CD14-positive monocyte (primary cell): ENCODE results near the gene CYB561D2. TPM values are rescaled to one million over a fixed set of nuclear protein-coding genes. Genes with fewer than 3 reads are reported as not detected.

Source experiments
- DNase-seq, 3 donors: peaks; one replicate each; pipeline ENCODE4 v3.0.0-alpha.2; 2011 to 2022
- H2AFZ ChIP-seq: 2 replicates; pipeline ENCODE4 v1.6.0; 2012; ENCODE audit warnings: mild to moderate bottlenecking, low read depth, low read length, inconsistent platforms; ENCODE audit not compliant: insufficient read depth, poor library complexity, severe bottlenecking
- H3K27ac ChIP-seq, 2 donors: 1 replicate in 1 of 2; 2 replicates in 1 of 2; pipeline ENCODE4 v1.5.1; 2012 to 2013; ENCODE audit warnings: low read length in 2 of 2, control low read depth in 1 of 2, inconsistent platforms in 1 of 2, low read depth in 1 of 2, mild to moderate bottlenecking in 1 of 2
- H3K27me3 ChIP-seq, 2 donors: one replicate each; pipeline versions ENCODE4 v1.6.0 to v1.6.1; 2011 to 2013; ENCODE audit warnings: low read length in 2 of 2; ENCODE audit not compliant: control insufficient read depth in 2 of 2, insufficient read depth in 2 of 2
- H3K36me3 ChIP-seq, 2 donors: replicated peaks in 1 of 2; 1 replicate in 1 of 2; 2 replicates in 1 of 2; pipeline versions ENCODE4 v1.5.1 to v1.6.1; 2012 to 2013; ENCODE audit warnings: low read length in 2 of 2, control low read depth in 1 of 2, inconsistent platforms in 1 of 2, mild to moderate bottlenecking in 1 of 2; ENCODE audit not compliant: insufficient read depth in 2 of 2, control insufficient read depth in 1 of 2
- H3K4me1 ChIP-seq, 2 donors: 1 replicate in 1 of 2; 2 replicates in 1 of 2; pipeline versions ENCODE4 v1.5.1 to v1.6.1; 2012 to 2013; ENCODE audit warnings: low read length in 2 of 2, control low read depth in 1 of 2, inconsistent platforms in 1 of 2, mild to moderate bottlenecking in 1 of 2, moderate library complexity in 1 of 2; ENCODE audit not compliant: insufficient read depth in 2 of 2, control insufficient read depth in 1 of 2
- H3K4me2 ChIP-seq: replicated peaks from 2 replicates; pipeline ENCODE3; 2012; ENCODE audit warnings: low read length, moderate library complexity, mild to moderate bottlenecking; ENCODE audit not compliant: poor library complexity, severe bottlenecking; ENCODE audit errors: extremely low read depth
- H3K4me3 ChIP-seq, 3 experiments: fragments of 200-600 bp in 1 of 3; sonication (generic) in 1 of 3; replicated peaks in 1 of 3; 1 replicate in 2 of 3; 2 replicates in 1 of 3; pipeline ENCODE4 v1.5.1; 2011 to 2013; ENCODE audit warnings: low read length in 3 of 3, mild to moderate bottlenecking in 3 of 3, control low read depth in 2 of 3, low read depth in 2 of 3, inconsistent platforms in 1 of 3, moderate library complexity in 1 of 3
- H3K79me2 ChIP-seq: 2 replicates; pipeline ENCODE4 v1.6.0; 2012; ENCODE audit warnings: mild to moderate bottlenecking, control low read depth, inconsistent platforms, low read length, moderate library complexity; ENCODE audit not compliant: insufficient read depth
- H3K9ac ChIP-seq: 2 replicates; pipeline ENCODE4 v1.6.0; 2017; ENCODE audit warnings: low read length, mild to moderate bottlenecking; ENCODE audit not compliant: insufficient read depth, poor library complexity, severe bottlenecking
- H3K9me3 ChIP-seq, 2 donors: replicated peaks in 1 of 2; 1 replicate in 1 of 2; 2 replicates in 1 of 2; pipeline versions ENCODE4 v1.5.1 to v1.6.1; 2012 to 2013; ENCODE audit warnings: low read length in 2 of 2, control low read depth in 1 of 2; ENCODE audit not compliant: control insufficient read depth in 1 of 2, insufficient read depth in 1 of 2
- H4K20me1 ChIP-seq: 2 replicates; pipeline ENCODE4 v1.6.0; 2012; ENCODE audit warnings: mild to moderate bottlenecking, low read length, control low read depth, moderate library complexity; ENCODE audit not compliant: insufficient read depth
- H3K27ac Mint-ChIP-seq, 7 donors: one replicate each; pipeline ENCODE4 v1.8.0; 2020; ENCODE audit warnings: mild to moderate bottlenecking in 7 of 7, mixed read lengths in 7 of 7, moderate library complexity in 6 of 7, inconsistent platforms in 2 of 7
- H3K27me3 Mint-ChIP-seq, 3 donors: one replicate each; pipeline ENCODE4 v1.8.0; 2021 to 2022; ENCODE audit warnings: low read depth in 3 of 3, mild to moderate bottlenecking in 3 of 3, mixed read lengths in 3 of 3, moderate library complexity in 3 of 3, inconsistent platforms in 1 of 3
- H3K36me3 Mint-ChIP-seq, 2 donors: one replicate each; pipeline ENCODE4 v1.8.0; 2020; ENCODE audit warnings: mixed read lengths in 2 of 2, inconsistent platforms in 1 of 2, mild to moderate bottlenecking in 1 of 2
- H3K4me1 Mint-ChIP-seq: one replicate; pipeline ENCODE4 v1.8.0; 2020; ENCODE audit warnings: mild to moderate bottlenecking, mixed read lengths
- H3K4me3 Mint-ChIP-seq, 2 donors: one replicate each; pipeline ENCODE4 v1.8.0; 2020; ENCODE audit warnings: mild to moderate bottlenecking in 2 of 2, mixed read lengths in 2 of 2, moderate library complexity in 1 of 2
- H3K9me3 Mint-ChIP-seq, 7 donors: one replicate each; pipeline ENCODE4 v1.8.0; 2020 to 2022; ENCODE audit warnings: mixed read lengths in 7 of 7, mild to moderate bottlenecking in 6 of 7, moderate library complexity in 6 of 7, inconsistent platforms in 2 of 7
- CTCF ChIP-seq: fragments of 200-600 bp; IDR thresholded peaks from one replicate; pipeline ENCODE4 v1.8.0; 2022; ENCODE audit warnings: antibody characterized with exemption, mild to moderate bottlenecking
- WGBS: methylation state at CpG from one replicate; pipeline ENCODE4 v1.1.5; 2013; ENCODE audit warnings: missing lambda C conversion rate; ENCODE audit not compliant: insufficient coverage; 5-methylcytosine and 5-hydroxymethylcytosine counted together
- intact Hi-C, 2 donors: fragments of 100-400 bp; cut with micrococcal nuclease; formaldehyde crosslinking; loops; one replicate each; pipeline versions ENCODE4 v1.15.0 to v1.15.1; 2023
- polyA plus RNA-seq, 3 donors: library from polyadenylated mRNA; depleted of rRNA in 1 of 3; unstranded in 2 of 3; stranded (reverse) in 1 of 3; fragments of 300-500 nt in 2 of 3; fragments of >200 nt in 1 of 3; fragmentation: Illumina TruSeq in 2 of 3; gene quantifications; 1 replicate in 2 of 3; 2 replicates in 1 of 3; pipeline ENCODE4 v1.2.3, GENCODE V29; 2012 to 2021

The CYB561D2 gene
- polyA plus RNA-seq, 3 donors = 78.9 to 94.0 (median 82.5) TPM

DNA sequence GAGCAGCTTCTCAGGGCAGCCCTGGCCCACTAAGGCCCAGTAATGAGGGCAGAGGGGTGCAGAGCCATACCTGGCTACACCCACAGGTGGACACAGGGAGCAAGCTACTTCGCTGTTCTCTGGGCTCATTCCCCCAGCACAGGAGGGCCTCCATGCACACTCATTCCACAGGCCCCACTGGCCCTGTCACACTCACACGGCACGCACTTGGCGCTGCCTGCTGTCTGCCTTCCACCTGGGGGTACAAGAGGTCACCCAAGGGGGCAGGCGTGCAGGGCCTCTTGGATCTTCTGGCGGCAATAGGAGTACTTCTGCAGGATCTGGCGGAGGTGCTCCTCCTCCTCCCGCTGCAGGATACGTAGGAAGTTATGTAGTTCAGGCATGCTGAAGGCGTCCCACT is 20.3 kb upstream of the CYB561D2 start:
- Histone ChIP-seq H3K4me3 (no peak overlapping the region), H2AFZ (no peak overlapping the region), H3K27ac (peak overlapping the region in 1 of 2 donors; percentile 39), H3K4me2 (no peak overlapping the region), H4K20me1 (peaks cover 77% of the 10 kb centered on the region), H3K9me3 (no peaks in the 10 kb centered on the region), H3K27me3 (no peaks in the 10 kb centered on the region), H3K9ac (no peak overlapping the region), H3K36me3 (peaks cover 38 to 64% of the 10 kb centered on the region in 2 donors), H3K4me1 (peaks cover 46 to 50% of the 10 kb centered on the region in 2 donors), H3K79me2 (peaks cover 74% of the 10 kb centered on the region)
- peaks cover 45% of the 10 kb centered on the region for H3K4me1 Mint-ChIP-seq
- peaks cover 44 to 72% of the 10 kb centered on the region in 2 donors for H3K36me3 Mint-ChIP-seq
- H3K27ac Mint-ChIP-seq = peak overlapping the region in 2 of 7 donors; percentile 25 to 70
- TF ChIP-seq CTCF = no peak
- H3K4me3 Mint-ChIP-seq = no peak overlapping the region
- intact Hi-C loops = no loop called here
- WGBS = 97% methylated on average over 5 of the region's 10 CpGs
- DNase-seq = no peak
- H3K27me3 Mint-ChIP-seq = peaks cover 0 to 1% (median 0%) of the 10 kb centered on the region in 3 donors
- H3K9me3 Mint-ChIP-seq = no peaks in the 10 kb centered on the region

- Histone ChIP-seq H3K4me3 (no peak overlapping the region), H3K27me3 (no peaks in the 10 kb centered on the region), H3K9me3 (no peaks in the 10 kb centered on the region), H3K36me3 (peaks cover 45 to 69% of the 10 kb centered on the region in 2 donors), H3K4me1 (peaks cover 45 to 52% of the 10 kb centered on the region in 2 donors), H3K4me2 (no peak overlapping the region), H3K27ac (peak overlapping the region in 1 of 2 donors; percentile 11), H4K20me1 (peaks cover 88% of the 10 kb centered on the region), H2AFZ (no peak overlapping the region), H3K79me2 (peaks cover 77% of the 10 kb centered on the region), H3K9ac (no peak overlapping the region)
- Mint-ChIP-seq H3K36me3 (peaks cover 47 to 76% of the 10 kb centered on the region in 2 donors), H3K4me3 (no peak overlapping the region), H3K4me1 (peaks cover 44% of the 10 kb centered on the region), H3K27me3 (peaks cover 0 to 1% (median 0%) of the 10 kb centered on the region in 3 donors), H3K9me3 (no peaks in the 10 kb centered on the region), H3K27ac (no peak overlapping the region)
- no peak for DNase-seq
- TF ChIP-seq CTCF = no peak
- 96% methylated on average over 12 of the region's 19 CpGs for WGBS
- intact Hi-C loops = no loop called here
Observed at GRCh38 chr3:50331364-50331907, 19.2 kb upstream of the CYB561D2 start.
